Astrocyte (in vitro differentiated cells and primary cell): ENCODE data around the gene RCOR1. TPM values are rescaled to one million over a fixed set of nuclear protein-coding genes. Genes with fewer than 3 reads are reported as not detected.

Experiments used
- DNase-seq: peaks from one replicate; pipeline ENCODE4 v3.0.0-alpha.2; 2010; ENCODE audit warnings: low read depth
- FAIRE-seq: peaks from 2 replicates; lab custom pipeline; 2011; peaks lifted over from hg19 to GRCh38; lab: Jason Lieb, UNC
- H2AFZ ChIP-seq: 2 replicates; pipeline ENCODE4 v1.6.0; 2012; ENCODE audit warnings: low read depth, low read length, inconsistent platforms
- H3K27ac ChIP-seq: 2 replicates; pipeline ENCODE4 v1.5.1; 2011; ENCODE audit warnings: low read depth, low read length, inconsistent platforms
- H3K27me3 ChIP-seq: 2 replicates; pipeline ENCODE4 v1.6.0; 2011; ENCODE audit warnings: low read length, inconsistent platforms; ENCODE audit not compliant: insufficient read depth
- H3K36me3 ChIP-seq: 2 replicates; pipeline ENCODE4 v1.5.1; 2011; ENCODE audit warnings: low read length, inconsistent platforms; ENCODE audit not compliant: insufficient read depth
- H3K4me1 ChIP-seq: 2 replicates; pipeline ENCODE4 v1.5.1; 2011; ENCODE audit warnings: low read length, inconsistent platforms; ENCODE audit not compliant: insufficient read depth
- H3K4me2 ChIP-seq: 2 replicates; pipeline ENCODE4 v1.6.0; 2012; ENCODE audit warnings: low read length, inconsistent platforms
- H3K4me3 ChIP-seq: 2 replicates; pipeline ENCODE4 v1.5.1; 2011; ENCODE audit warnings: low read depth, mild to moderate bottlenecking, low read length, inconsistent platforms; ENCODE audit not compliant: insufficient read depth
- H3K79me2 ChIP-seq: 2 replicates; pipeline ENCODE4 v1.6.0; 2012; ENCODE audit warnings: mild to moderate bottlenecking, low read length, inconsistent platforms; ENCODE audit not compliant: insufficient read depth
- H3K9ac ChIP-seq: 2 replicates; pipeline ENCODE4 v1.6.0; 2012; ENCODE audit warnings: mild to moderate bottlenecking, low read length, inconsistent platforms
- H3K9me3 ChIP-seq: 2 replicates; pipeline ENCODE4 v1.5.1; 2012; ENCODE audit warnings: low read depth, mild to moderate bottlenecking, low read length, inconsistent platforms; ENCODE audit not compliant: insufficient read depth
- H4K20me1 ChIP-seq: 2 replicates; pipeline ENCODE4 v1.6.0; 2012; ENCODE audit warnings: low read length, inconsistent platforms; ENCODE audit not compliant: insufficient read depth
- H3K27ac Mint-ChIP-seq: one replicate; pipeline ENCODE4 v1.8.0; 2021; ENCODE audit warnings: mild to moderate bottlenecking, mixed read lengths; ENCODE audit not compliant: unreplicated experiment
- H3K27me3 Mint-ChIP-seq: one replicate; pipeline ENCODE4 v1.8.0; 2021; ENCODE audit warnings: low read depth, mixed read lengths; ENCODE audit not compliant: unreplicated experiment
- H3K36me3 Mint-ChIP-seq: one replicate; pipeline ENCODE4 v1.8.0; 2021; ENCODE audit warnings: low read depth, mixed read lengths; ENCODE audit not compliant: unreplicated experiment
- H3K4me1 Mint-ChIP-seq: one replicate; pipeline ENCODE4 v1.8.0; 2021; ENCODE audit warnings: low read depth, mixed read lengths; ENCODE audit not compliant: unreplicated experiment
- H3K4me3 Mint-ChIP-seq: one replicate; pipeline ENCODE4 v1.8.0; 2021; ENCODE audit warnings: mild to moderate bottlenecking, moderate library complexity, mixed read lengths; ENCODE audit not compliant: unreplicated experiment
- H3K9me3 Mint-ChIP-seq: one replicate; pipeline ENCODE4 v1.8.0; 2021; ENCODE audit warnings: mild to moderate bottlenecking, mixed read lengths; ENCODE audit not compliant: unreplicated experiment
- CTCF ChIP-seq: IDR thresholded peaks from 2 replicates; pipeline ENCODE4 v1.5.1; 2011; ENCODE audit warnings: low read depth, mild to moderate bottlenecking, inconsistent platforms, low read length, moderate library complexity; ENCODE audit not compliant: insufficient read depth
- EZH2 ChIP-seq: IDR thresholded peaks from 2 replicates; pipeline ENCODE4 v1.6.1; 2012; ENCODE audit warnings: mild to moderate bottlenecking, low read length, inconsistent platforms; ENCODE audit not compliant: insufficient read depth
- total RNA-seq: library from RNA; stranded (reverse); gene quantifications from 2 replicates; pipeline ENCODE4 v1.2.1, GENCODE V29; 2021

RCOR1 gene
- total RNA-seq, 1 donor from 2014 or later = 31.0 TPM

GRCh38 chr14:102675396-102675795 is 82.9 kb downstream of the RCOR1 start:
- FAIRE-seq = no peak
- DNase-seq = peak; percentile 36

DNA sequence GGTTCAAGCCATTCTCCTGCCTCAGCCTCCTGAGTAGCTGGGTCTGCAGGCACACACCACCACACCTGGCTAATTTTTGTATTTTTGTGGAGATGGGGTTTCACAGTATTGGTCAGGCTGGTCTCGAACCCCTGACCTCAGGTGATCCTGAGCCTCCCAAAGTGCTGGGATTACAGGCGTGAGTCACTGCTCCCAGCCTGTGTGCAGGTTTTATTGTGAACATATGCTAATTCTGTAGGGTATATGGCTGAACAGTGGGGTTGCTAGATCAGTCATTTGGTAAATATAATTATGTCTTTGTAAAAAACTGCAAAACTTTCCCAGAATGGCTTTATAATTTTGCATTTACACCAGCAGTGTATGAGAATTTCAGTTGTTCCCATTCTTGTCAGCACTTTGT is 85.9 kb downstream of the RCOR1 start:
- FAIRE-seq (no peak), DNase-seq (no peak)
- H2AFZ ChIP-seq = no peak overlapping the region
- TF ChIP-seq EZH2 = no peak
- no peak for TF ChIP-seq CTCF
- H3K79me2 ChIP-seq = peaks cover 30% of the 10 kb centered on the region
- no peak overlapping the region for H3K27ac ChIP-seq
- Mint-ChIP-seq H3K4me1 (peaks cover 6% of the 10 kb centered on the region), H3K4me3 (no peak overlapping the region), H3K36me3 (peaks cover 4% of the 10 kb centered on the region), H3K27me3 (no peaks in the 10 kb centered on the region), H3K27ac (no peak overlapping the region), H3K9me3 (peaks cover 2% of the 10 kb centered on the region)
- H3K27me3 ChIP-seq = no peaks in the 10 kb centered on the region
- H3K9me3 ChIP-seq = no peaks in the 10 kb centered on the region
- no peak overlapping the region for H3K4me2 ChIP-seq
- peaks cover 4% of the 10 kb centered on the region for H3K4me1 ChIP-seq
- H3K9ac ChIP-seq = no peak overlapping the region
- H3K4me3 ChIP-seq = no peak overlapping the region
- H4K20me1 ChIP-seq = peaks cover 42% of the 10 kb centered on the region
- H3K36me3 ChIP-seq = no peaks in the 10 kb centered on the region

More at GRCh38 chr14:102675396-102675795, 82.9 kb downstream of the RCOR1 start:
- no peak overlapping the region for H3K27ac Mint-ChIP-seq
- H3K27me3 Mint-ChIP-seq = no peaks in the 10 kb centered on the region
- Histone ChIP-seq H3K4me1 (peaks cover 4% of the 10 kb centered on the region), H3K4me3 (no peak overlapping the region), H4K20me1 (peaks cover 47% of the 10 kb centered on the region), H3K27ac (no peak overlapping the region), H3K79me2 (peaks cover 45% of the 10 kb centered on the region), H3K9me3 (no peaks in the 10 kb centered on the region), H2AFZ (no peak overlapping the region), H3K36me3 (no peaks in the 10 kb centered on the region), H3K27me3 (no peaks in the 10 kb centered on the region), H3K4me2 (no peak overlapping the region), H3K9ac (no peak overlapping the region)
- H3K36me3 Mint-ChIP-seq = peaks cover 2% of the 10 kb centered on the region
- H3K9me3 Mint-ChIP-seq = peaks cover 2% of the 10 kb centered on the region
- no peak overlapping the region for H3K4me3 Mint-ChIP-seq
- no peak for TF ChIP-seq EZH2
- no peak for TF ChIP-seq CTCF
- peaks cover 6% of the 10 kb centered on the region for H3K4me1 Mint-ChIP-seq

GRCh38 chr14:102683399-102684297 is 91.2 kb downstream of the RCOR1 start:
- TF ChIP-seq EZH2 (no peak), CTCF (no peak)
- no peaks in the 10 kb centered on the region for H3K9me3 Mint-ChIP-seq
- Histone ChIP-seq H3K79me2 (peaks cover 37% of the 10 kb centered on the region), H2AFZ (no peak overlapping the region), H3K36me3 (peaks cover 3% of the 10 kb centered on the region), H3K4me2 (no peak overlapping the region), H3K27me3 (no peaks in the 10 kb centered on the region), H3K4me3 (no peak overlapping the region), H3K9me3 (no peaks in the 10 kb centered on the region), H3K27ac (no peak overlapping the region), H4K20me1 (peaks cover 61% of the 10 kb centered on the region), H3K9ac (no peak overlapping the region), H3K4me1 (no peaks in the 10 kb centered on the region)
- H3K36me3 Mint-ChIP-seq = peaks cover 3% of the 10 kb centered on the region
- H3K4me1 Mint-ChIP-seq = peaks cover 2% of the 10 kb centered on the region
- H3K27ac Mint-ChIP-seq = no peak overlapping the region
- no peak overlapping the region for H3K4me3 Mint-ChIP-seq
- no peaks in the 10 kb centered on the region for H3K27me3 Mint-ChIP-seq
- no peak for FAIRE-seq
- no peak for DNase-seq
